Left lung (tissue), 10 donors: ENCODE data around the gene ACO2. TPM values are rescaled to one million over a fixed set of nuclear protein-coding genes. Genes with fewer than 3 reads are reported as not detected.

ENCODE experiments used
- ATAC-seq: fragments of 200-7000 bp; cut with Tn5 transposase; one replicate; pipeline ENCODE4 v1.9.1; 2020; ENCODE audit warnings: moderate library complexity
- DNase-seq, 4 donors: peaks; one replicate each; pipeline ENCODE4 v3.0.0-alpha.2; 2013 to 2020
- H3K27ac ChIP-seq, 2 donors: fragments of 200-600 bp; sonication (generic) in 1 of 2; one replicate each; pipeline versions ENCODE4 v1.5.0 to v1.8.0; 2020 to 2021
- H3K27me3 ChIP-seq, 2 donors: fragments of 200-600 bp; sonication (generic) in 1 of 2; one replicate each; pipeline versions ENCODE4 v1.5.0 to v1.8.0; 2020 to 2021
- H3K36me3 ChIP-seq, 2 donors: fragments of 200-600 bp; sonication (generic) in 1 of 2; one replicate each; pipeline versions ENCODE4 v1.5.0 to v1.8.0; 2020 to 2021
- H3K4me1 ChIP-seq, 2 donors: fragments of 200-600 bp; one replicate each; pipeline ENCODE4 v1.8.0; 2021
- H3K4me3 ChIP-seq, 2 donors: fragments of 200-600 bp; sonication (generic) in 1 of 2; one replicate each; pipeline versions ENCODE4 v1.5.0 to v1.8.0; 2020 to 2021; ENCODE audit warnings: mild to moderate bottlenecking in 1 of 2
- H3K9me3 ChIP-seq, 2 donors: fragments of 200-600 bp; sonication (generic) in 1 of 2; one replicate each; pipeline versions ENCODE4 v1.5.0 to v1.8.0; 2020 to 2021
- intact Hi-C, 2 donors: fragments of 100-400 bp; cut with DNase I; formaldehyde crosslinking; loops; one replicate each; pipeline versions ENCODE4 v1.11.2 to v1.14.2; 2022
- polyA plus RNA-seq, 6 donors: library from polyadenylated mRNA; unstranded; fragments of 120-200 nt; gene quantifications; one replicate each; pipeline ENCODE4 v1.2.1, GENCODE V29; 2013; ENCODE audit not compliant: insufficient read length in 6 of 6
- total RNA-seq, 2 donors: library from RNA; stranded (reverse); fragmentation: NEBNext Ultra II Directional; extraction: Animal tissue kit (Norgen Biotek cat#: 25700); gene quantifications; one replicate each; pipeline ENCODE4 v1.2.1, GENCODE V29; 2021
- TF ChIP-seq, protein P1 (sequence below), 2 donors: fragments of 200-600 bp; sonication (generic) in 1 of 2; IDR thresholded peaks; one replicate each; pipeline versions ENCODE4 v1.5.0 to v1.8.0; 2021; ENCODE audit warnings: antibody characterized with exemption in 2 of 2
- donor health status: DM: no; HTN: yes; CAD: no.
- donor health status: DM: no; HTN: no; CAD: no.

Gene ACO2
- total and polyA plus RNA-seq, 8 donors, result 51.0 to 91.8 (median 59.4) TPM

DNA sequence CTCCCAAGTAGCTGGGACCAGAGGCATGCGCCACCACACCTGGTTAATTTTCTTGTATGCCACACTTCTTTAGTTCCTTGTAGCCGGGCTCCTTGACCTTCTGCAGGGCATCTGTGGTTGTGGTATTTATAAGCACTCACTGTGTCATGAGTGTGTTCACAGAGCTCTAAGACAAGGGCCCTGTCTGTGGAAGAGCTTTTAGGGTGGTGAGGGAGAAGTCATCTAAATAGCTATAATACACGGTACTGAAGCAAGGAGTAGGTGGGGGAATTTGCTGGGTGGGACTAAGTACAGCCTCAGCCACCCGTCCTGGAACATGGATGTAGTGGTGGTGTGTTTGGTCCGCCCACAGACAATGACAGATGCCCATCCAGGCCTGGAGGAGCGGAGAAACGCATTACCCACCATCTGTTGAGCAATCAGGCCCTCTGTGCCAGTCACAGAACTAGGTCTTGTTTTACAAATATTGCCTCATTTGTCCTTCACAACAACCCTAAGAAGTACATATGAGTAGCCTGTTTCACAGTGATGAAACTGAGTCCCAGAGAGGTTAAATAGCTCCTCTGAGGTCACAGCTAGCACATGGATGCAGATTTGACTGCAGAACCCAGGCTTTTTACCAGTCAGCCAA is 10.1 kb downstream of the ACO2 start:
- H3K36me3 ChIP-seq, result peaks cover 0 to 11% of the 10 kb centered on the region in 2 donors
- peak; percentile 71 for ATAC-seq
- peak overlapping the region in 1 of 2 donors; percentile 48 for H3K27ac ChIP-seq
- DNase-seq, result peak in 1 of 4 donors; percentile 41
- H3K9me3 ChIP-seq, result no peaks in the 10 kb centered on the region
- TF ChIP-seq, protein P1, sequence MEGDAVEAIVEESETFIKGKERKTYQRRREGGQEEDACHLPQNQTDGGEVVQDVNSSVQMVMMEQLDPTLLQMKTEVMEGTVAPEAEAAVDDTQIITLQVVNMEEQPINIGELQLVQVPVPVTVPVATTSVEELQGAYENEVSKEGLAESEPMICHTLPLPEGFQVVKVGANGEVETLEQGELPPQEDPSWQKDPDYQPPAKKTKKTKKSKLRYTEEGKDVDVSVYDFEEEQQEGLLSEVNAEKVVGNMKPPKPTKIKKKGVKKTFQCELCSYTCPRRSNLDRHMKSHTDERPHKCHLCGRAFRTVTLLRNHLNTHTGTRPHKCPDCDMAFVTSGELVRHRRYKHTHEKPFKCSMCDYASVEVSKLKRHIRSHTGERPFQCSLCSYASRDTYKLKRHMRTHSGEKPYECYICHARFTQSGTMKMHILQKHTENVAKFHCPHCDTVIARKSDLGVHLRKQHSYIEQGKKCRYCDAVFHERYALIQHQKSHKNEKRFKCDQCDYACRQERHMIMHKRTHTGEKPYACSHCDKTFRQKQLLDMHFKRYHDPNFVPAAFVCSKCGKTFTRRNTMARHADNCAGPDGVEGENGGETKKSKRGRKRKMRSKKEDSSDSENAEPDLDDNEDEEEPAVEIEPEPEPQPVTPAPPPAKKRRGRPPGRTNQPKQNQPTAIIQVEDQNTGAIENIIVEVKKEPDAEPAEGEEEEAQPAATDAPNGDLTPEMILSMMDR (IDR thresholded peaks at IDR 0.05), result no peak
- H3K4me1 ChIP-seq, result peaks cover 13 to 45% of the 10 kb centered on the region in 2 donors
- no peak overlapping the region for H3K4me3 ChIP-seq
- intact Hi-C loops, result no loop called here
- no peaks in the 10 kb centered on the region for H3K27me3 ChIP-seq

- ATAC-seq (peak; percentile 25), DNase-seq (peak in 1 of 4 donors; percentile 12)
- Histone ChIP-seq H3K27me3 (no peaks in the 10 kb centered on the region), H3K9me3 (no peaks in the 10 kb centered on the region), H3K36me3 (peaks cover 0 to 11% of the 10 kb centered on the region in 2 donors), H3K4me1 (peaks cover 13 to 49% of the 10 kb centered on the region in 2 donors), H3K27ac (peak overlapping the region in 1 of 2 donors; percentile 38), H3K4me3 (no peak overlapping the region)
- intact Hi-C loops, result no loop called here
- TF ChIP-seq, protein P1 (IDR thresholded peaks at IDR 0.05), result no peak
Measured at GRCh38 chr22:41479671-41480396, 10.9 kb downstream of the ACO2 start.

DNA sequence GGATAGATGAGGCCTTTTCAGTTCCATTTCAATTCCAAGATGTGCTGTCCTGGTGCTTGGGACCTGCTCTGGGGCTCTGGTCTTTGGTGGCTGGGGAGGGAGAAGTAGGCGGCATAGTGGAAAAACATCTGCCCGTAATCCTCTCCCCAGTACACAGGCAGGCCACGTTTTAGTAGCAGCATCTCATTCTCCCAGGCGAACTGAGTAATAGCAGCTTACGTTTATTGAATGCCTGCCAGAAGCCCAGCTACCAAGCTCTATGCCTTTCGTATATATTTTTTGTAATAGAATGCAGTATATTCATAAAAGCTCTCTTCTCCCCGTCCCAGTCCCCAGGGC is 11.4 kb downstream of the ACO2 start:
- DNase-seq (no peak), ATAC-seq (no peak)
- peaks cover 13 to 54% of the 10 kb centered on the region in 2 donors for H3K4me1 ChIP-seq
- H3K4me3 ChIP-seq, result no peak overlapping the region
- H3K36me3 ChIP-seq, result peaks cover 0 to 11% of the 10 kb centered on the region in 2 donors
- intact Hi-C loops, result no loop called here
- H3K27me3 ChIP-seq, result no peaks in the 10 kb centered on the region
- no peaks in the 10 kb centered on the region for H3K9me3 ChIP-seq
- TF ChIP-seq, protein P1 (IDR thresholded peaks at IDR 0.05), result no peak
- peak overlapping the region in 1 of 2 donors; percentile 28 for H3K27ac ChIP-seq

DNA sequence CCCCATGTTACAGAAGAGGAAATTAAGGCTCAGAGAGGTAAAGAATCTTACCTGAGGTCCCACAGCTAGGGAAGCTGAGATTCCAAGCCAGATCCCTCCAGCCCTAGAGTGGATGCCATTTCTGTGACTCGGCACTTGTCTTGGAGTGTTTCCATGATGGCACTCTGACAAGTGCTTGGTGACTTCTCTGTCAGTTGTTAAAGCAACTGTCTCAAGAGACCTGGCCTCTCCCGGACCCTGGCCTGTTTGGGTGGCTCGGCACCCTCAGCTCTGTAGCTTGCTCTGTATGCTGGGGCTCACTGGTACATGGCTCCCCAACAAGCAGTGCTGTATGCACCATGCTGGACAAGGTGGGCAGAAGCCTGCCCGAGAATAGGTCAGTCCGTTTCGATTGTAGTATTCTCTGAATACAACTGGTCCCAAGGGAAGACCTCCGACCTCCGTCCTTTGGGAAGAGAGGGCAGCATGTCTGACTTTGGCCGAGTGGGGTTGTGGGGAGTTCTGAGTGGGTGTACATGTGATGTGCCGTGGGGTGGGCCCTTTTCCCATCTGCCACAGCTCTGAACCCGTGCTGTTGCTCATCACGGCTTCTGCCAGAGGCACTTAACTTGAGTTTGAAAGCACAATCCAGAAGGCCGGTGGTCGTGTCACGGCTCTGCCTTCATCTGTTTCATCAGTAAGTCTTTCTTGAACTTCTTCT is 12.4 kb downstream of the ACO2 start:
- peaks cover 13 to 53% of the 10 kb centered on the region in 2 donors for H3K4me1 ChIP-seq
- H3K36me3 ChIP-seq, result peaks cover 0 to 11% of the 10 kb centered on the region in 2 donors
- ATAC-seq, result peak; percentile 56
- H3K9me3 ChIP-seq, result no peaks in the 10 kb centered on the region
- H3K27me3 ChIP-seq, result no peaks in the 10 kb centered on the region
- TF ChIP-seq, protein P1 (IDR thresholded peaks at IDR 0.05), result no peak
- H3K27ac ChIP-seq, result peak overlapping the region in 1 of 2 donors; percentile 28
- peak in 1 of 4 donors; percentile 38 for DNase-seq
- H3K4me3 ChIP-seq, result no peak overlapping the region
- intact Hi-C loops, result no loop called here

GRCh38 chr22:41481925-41482318 is 13.0 kb downstream of the ACO2 start:
- peaks cover 13 to 56% of the 10 kb centered on the region in 2 donors for H3K4me1 ChIP-seq

More at GRCh38 chr22:41481925-41482318, 13.0 kb downstream of the ACO2 start:
- Histone ChIP-seq H3K27me3 (no peaks in the 10 kb centered on the region), H3K36me3 (peaks cover 0 to 11% of the 10 kb centered on the region in 2 donors), H3K4me3 (no peak overlapping the region), H3K27ac (peak overlapping the region in 1 of 2 donors; percentile 26), H3K9me3 (no peaks in the 10 kb centered on the region)
- intact Hi-C loops, result no loop called here
- DNase-seq (no peak), ATAC-seq (no peak)
- TF ChIP-seq, protein P1 (IDR thresholded peaks at IDR 0.05), result no peak
